DOHH2 (cell line): Measurements from ENCODE around the gene BMPER.

Experiments used
- H3F3A ChIP-seq: fragments of 200-600 bp; sonication (generic), shearing (Covaris generic); 2 replicates; pipeline ENCODE4 v1.6.0; 2016; ENCODE audit warnings: antibody characterized with exemption, mild to moderate bottlenecking; ENCODE audit not compliant: control insufficient read depth, insufficient read depth
- H3K27ac ChIP-seq: fragments of 200-600 bp; sonication (generic); 2 replicates; pipeline ENCODE4 v1.5.1; 2014; ENCODE audit warnings: low read depth, mild to moderate bottlenecking, low read length, moderate library complexity
- H3K27me3 ChIP-seq: fragments of 200-600 bp; sonication (generic); 2 replicates; pipeline ENCODE4 v1.6.1; 2014; ENCODE audit warnings: mild to moderate bottlenecking, low read length, mixed read lengths; ENCODE audit not compliant: control insufficient read depth
- H3K36me3 ChIP-seq: fragments of 200-600 bp; sonication (generic); 2 replicates; pipeline ENCODE4 v1.6.1; 2014; ENCODE audit warnings: mild to moderate bottlenecking, low read length, moderate library complexity, mixed read lengths; ENCODE audit not compliant: control insufficient read depth
- H3K4me1 ChIP-seq: fragments of 200-600 bp; sonication (generic); 2 replicates; pipeline ENCODE4 v1.6.1; 2014; ENCODE audit warnings: mild to moderate bottlenecking, low read length, mixed read lengths; ENCODE audit not compliant: control insufficient read depth
- H3K4me2 ChIP-seq: fragments of 200-600 bp; sonication (generic); 2 replicates; pipeline ENCODE4 v1.6.0; 2014; ENCODE audit warnings: mild to moderate bottlenecking, low read length, moderate library complexity
- H3K4me3 ChIP-seq: fragments of 200-600 bp; sonication (generic); 2 replicates; pipeline ENCODE4 v1.5.1; 2014; ENCODE audit warnings: mild to moderate bottlenecking, low read length, mixed read lengths
- H3K79me2 ChIP-seq: fragments of 200-600 bp; sonication (generic); 2 replicates; pipeline ENCODE4 v1.6.1; 2014; ENCODE audit warnings: mild to moderate bottlenecking, low read length, mixed read lengths; ENCODE audit not compliant: control insufficient read depth
- H3K9me2 ChIP-seq: fragments of 200-600 bp; sonication (generic); replicated peaks from 2 replicates; pipeline ENCODE4 v1.6.1; 2014; ENCODE audit warnings: mild to moderate bottlenecking, low read length, mixed read lengths; ENCODE audit not compliant: control insufficient read depth
- H3K9me3 ChIP-seq: fragments of 200-600 bp; sonication (generic); 2 replicates; pipeline ENCODE4 v1.6.1; 2014; ENCODE audit warnings: antibody characterized with exemption, low read length, mixed read lengths; ENCODE audit not compliant: control insufficient read depth, insufficient read depth
- H4K20me1 ChIP-seq: fragments of 200-600 bp; sonication (generic); 2 replicates; pipeline ENCODE4 v1.6.0; 2014; ENCODE audit warnings: low read depth, mild to moderate bottlenecking, antibody characterized with exemption, low read length, moderate library complexity; ENCODE audit not compliant: control insufficient read depth, insufficient read depth
- EZH2phosphoT487 ChIP-seq: fragments of 200-600 bp; sonication (generic); IDR thresholded peaks from 2 replicates; pipeline ENCODE4 v1.6.1; 2017; ENCODE audit warnings: borderline replicate concordance, mild to moderate bottlenecking, antibody characterized with exemption, low read length, moderate library complexity, mixed read lengths
- TF ChIP-seq, protein P1 (sequence below): fragments of 200-600 bp; sonication (generic); IDR thresholded peaks from one replicate; pipeline ENCODE4 v1.5.1; 2014; ENCODE audit warnings: antibody characterized with exemption, mild to moderate bottlenecking, low read depth, low read length; ENCODE audit not compliant: poor library complexity, severe bottlenecking

BMPER gene

DNA sequence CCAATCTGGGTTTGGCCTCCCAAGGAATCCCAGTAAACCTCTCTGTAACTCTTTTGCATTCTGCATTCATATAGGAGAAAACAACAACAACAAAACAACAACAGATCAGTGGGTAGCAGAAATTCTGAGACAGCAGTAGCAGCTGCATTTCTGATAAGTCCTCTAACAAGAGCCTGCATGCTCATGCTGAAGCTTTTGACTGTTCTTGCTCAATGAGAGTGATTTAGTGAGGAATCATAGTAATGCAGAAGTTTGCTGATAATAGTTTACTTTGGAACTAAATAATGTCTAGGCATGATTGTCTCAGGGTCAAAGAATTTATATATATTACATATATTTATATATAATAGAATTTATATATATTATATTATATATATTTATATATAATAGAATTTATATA, 35.2 kb downstream of the BMPER start:
- Histone ChIP-seq H3K9me3 (no peaks in the 10 kb centered on the region), H3K36me3 (no peaks in the 10 kb centered on the region), H3K4me2 (no peak overlapping the region), H3K27ac (no peak overlapping the region), H3F3A (no peaks in the 10 kb centered on the region), H3K4me3 (no peak overlapping the region), H3K9me2 (no peaks in the 10 kb centered on the region), H4K20me1 (no peaks in the 10 kb centered on the region), H3K27me3 (0 out of 2 replicates have a peak, but pooled peaks cover 2% of the 10 kb centered on the region), H3K4me1 (no peaks in the 10 kb centered on the region), H3K79me2 (no peaks in the 10 kb centered on the region)
- TF ChIP-seq, protein P1, sequence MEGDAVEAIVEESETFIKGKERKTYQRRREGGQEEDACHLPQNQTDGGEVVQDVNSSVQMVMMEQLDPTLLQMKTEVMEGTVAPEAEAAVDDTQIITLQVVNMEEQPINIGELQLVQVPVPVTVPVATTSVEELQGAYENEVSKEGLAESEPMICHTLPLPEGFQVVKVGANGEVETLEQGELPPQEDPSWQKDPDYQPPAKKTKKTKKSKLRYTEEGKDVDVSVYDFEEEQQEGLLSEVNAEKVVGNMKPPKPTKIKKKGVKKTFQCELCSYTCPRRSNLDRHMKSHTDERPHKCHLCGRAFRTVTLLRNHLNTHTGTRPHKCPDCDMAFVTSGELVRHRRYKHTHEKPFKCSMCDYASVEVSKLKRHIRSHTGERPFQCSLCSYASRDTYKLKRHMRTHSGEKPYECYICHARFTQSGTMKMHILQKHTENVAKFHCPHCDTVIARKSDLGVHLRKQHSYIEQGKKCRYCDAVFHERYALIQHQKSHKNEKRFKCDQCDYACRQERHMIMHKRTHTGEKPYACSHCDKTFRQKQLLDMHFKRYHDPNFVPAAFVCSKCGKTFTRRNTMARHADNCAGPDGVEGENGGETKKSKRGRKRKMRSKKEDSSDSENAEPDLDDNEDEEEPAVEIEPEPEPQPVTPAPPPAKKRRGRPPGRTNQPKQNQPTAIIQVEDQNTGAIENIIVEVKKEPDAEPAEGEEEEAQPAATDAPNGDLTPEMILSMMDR = no peak
- no peak for TF ChIP-seq EZH2phosphoT487

- Histone ChIP-seq H4K20me1 (no peaks in the 10 kb centered on the region), H3K36me3 (no peaks in the 10 kb centered on the region), H3K79me2 (no peaks in the 10 kb centered on the region), H3K4me2 (no peak overlapping the region), H3K4me1 (no peaks in the 10 kb centered on the region), H3K9me3 (no peaks in the 10 kb centered on the region), H3K27me3 (0 out of 2 replicates have a peak, but pooled peaks cover 2% of the 10 kb centered on the region), H3K9me2 (no peaks in the 10 kb centered on the region), H3K4me3 (no peak overlapping the region), H3F3A (no peaks in the 10 kb centered on the region), H3K27ac (no peak overlapping the region)
- no peak for TF ChIP-seq EZH2phosphoT487
- TF ChIP-seq, protein P1 = no peak
Measured at GRCh38 chr7:33941418-33941817, 36.1 kb downstream of the BMPER start.

DNA sequence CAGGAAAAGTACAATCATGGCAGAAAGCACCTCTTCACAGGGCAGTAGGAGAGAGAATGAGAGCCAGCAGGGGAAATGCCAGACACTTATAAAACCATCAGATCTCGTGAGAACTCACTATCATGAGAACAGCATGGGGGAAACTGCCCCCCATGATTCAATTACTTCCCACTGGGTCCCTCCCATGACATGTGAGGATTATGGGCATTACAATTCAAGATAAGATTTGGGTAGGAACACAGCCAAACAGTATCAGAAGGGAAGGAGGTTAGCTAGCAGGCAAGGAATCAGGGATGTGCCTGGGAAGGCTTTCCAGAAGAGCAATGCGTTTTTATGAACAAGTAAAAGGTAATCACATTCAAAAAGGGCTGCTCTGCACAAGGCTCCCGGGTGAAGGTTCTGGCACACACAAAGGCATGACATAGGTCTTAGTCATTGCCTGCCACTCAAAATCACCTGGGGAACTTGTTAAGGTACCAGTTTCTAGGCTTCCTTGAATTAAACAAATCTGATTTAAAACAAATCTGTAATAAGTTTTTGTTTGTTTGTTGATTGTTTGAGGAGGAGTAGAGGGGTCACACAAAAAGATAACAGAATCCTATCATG, 40.9 kb downstream of the BMPER start:
- Histone ChIP-seq H3K9me2 (no peaks in the 10 kb centered on the region), H3K4me1 (no peaks in the 10 kb centered on the region), H3F3A (no peaks in the 10 kb centered on the region), H3K27me3 (no peaks in the 10 kb centered on the region), H3K9me3 (no peaks in the 10 kb centered on the region), H3K4me2 (no peak overlapping the region), H3K4me3 (no peak overlapping the region), H3K36me3 (no peaks in the 10 kb centered on the region), H3K27ac (no peak overlapping the region), H4K20me1 (no peaks in the 10 kb centered on the region), H3K79me2 (no peaks in the 10 kb centered on the region)
- no peak for TF ChIP-seq EZH2phosphoT487
- TF ChIP-seq, protein P1 = no peak
